Esophagus squamous epithelium (tissue), 4 donors: ENCODE results near the gene AMHR2.

Experiments
- CTCF ChIP-seq, 6 experiments: fragments of 450-650 bp in 4 of 6; fragments of 200-600 bp in 2 of 6; sonication (generic) in 2 of 6; IDR thresholded peaks; one replicate each; pipeline ENCODE4 v1.5.1; 2016 to 2019; ENCODE audit warnings: antibody characterized with exemption in 6 of 6, mild to moderate bottlenecking in 4 of 6, moderate library complexity in 4 of 6
- POLR2A ChIP-seq, 4 donors: fragments of 450-650 bp; IDR thresholded peaks; one replicate each; pipeline ENCODE4 v1.6.1; 2017; ENCODE audit warnings: antibody characterized with exemption in 4 of 4, mild to moderate bottlenecking in 4 of 4, moderate library complexity in 3 of 4

GRCh38 chr12:53465679-53466078, 42.0 kb downstream of the AMHR2 start:
- TF ChIP-seq CTCF (IDR thresholded peaks at IDR 0.05) (peak in 1 of 6 experiments; percentile 9), POLR2A (IDR thresholded peaks at IDR 0.05) (no peak)
